Caco-2 (cell line): ENCODE results near the gene TMEM154. TPM values are rescaled to one million over a fixed set of nuclear protein-coding genes. Genes with fewer than 3 reads are reported as not detected.
A peak's percentile ranks its signal among the peaks of the same experiment; 100 is the strongest.

Experiments used
- BruUV-seq: library from RNA; stranded (reverse); fragments of 400-500 nt; replicated peaks from 2 replicates; lab custom pipeline; 2021; lab: Mats Ljungman, UMichigan
- CTCF ChIA-PET: fragments of 300-600 bp; sonication (Branson Sonifier 250); formaldehyde crosslinking; loops from one replicate; lab custom pipeline; 2022; ENCODE audit warnings: antibody characterized with exemption; lab: Charles Lee
- POLR2A ChIA-PET: fragments of 300-600 bp; sonication (Branson Sonifier 250); formaldehyde crosslinking; loops from one replicate; lab custom pipeline; 2022; ENCODE audit warnings: antibody characterized with exemption; lab: Charles Lee
- DNase-seq, 2 experiments: peaks; one replicate each; pipeline versions ENCODE4 v3.0.0 to v3.0.0-alpha.2; 2020 to 2022
- H3K27me3 ChIP-seq: replicated peaks from 2 replicates; pipeline ENCODE4 v1.6.0; 2011; ENCODE audit warnings: low read length; ENCODE audit not compliant: control insufficient read depth, insufficient read depth
- H3K36me3 ChIP-seq: 2 replicates; pipeline ENCODE4 v1.5.1; 2011; ENCODE audit warnings: low read length; ENCODE audit not compliant: control insufficient read depth, insufficient read depth
- H3K4me1 ChIP-seq: fragments of 250-450 bp; sonication (Bioruptor Pico); 2 replicates; pipeline ENCODE4 v1.5.1; 2020; ENCODE audit warnings: mild to moderate bottlenecking
- H3K4me3 ChIP-seq: 2 replicates; pipeline ENCODE4 v1.5.1; 2011; ENCODE audit warnings: low read depth, mild to moderate bottlenecking, control low read depth, low read length
- H3K9me3 ChIP-seq: fragments of 250-450 bp; sonication (Bioruptor Pico); 2 replicates; pipeline ENCODE4 v1.5.1; 2020; ENCODE audit warnings: mild to moderate bottlenecking, moderate library complexity
- H3K27ac Mint-ChIP-seq: one replicate; pipeline ENCODE4 v1.8.0; 2022; ENCODE audit warnings: mixed read lengths; ENCODE audit not compliant: unreplicated experiment
- H3K27me3 Mint-ChIP-seq: one replicate; pipeline ENCODE4 v1.8.0; 2022; ENCODE audit warnings: mixed read lengths; ENCODE audit not compliant: insufficient read depth, unreplicated experiment
- H3K36me3 Mint-ChIP-seq: one replicate; pipeline ENCODE4 v1.8.0; 2022; ENCODE audit warnings: mild to moderate bottlenecking, mixed read lengths; ENCODE audit not compliant: insufficient read depth, unreplicated experiment
- H3K4me1 Mint-ChIP-seq: one replicate; pipeline ENCODE4 v1.8.0; 2022; ENCODE audit warnings: low read depth, mixed read lengths; ENCODE audit not compliant: unreplicated experiment
- H3K4me3 Mint-ChIP-seq: one replicate; pipeline ENCODE4 v1.8.0; 2022; ENCODE audit warnings: mild to moderate bottlenecking, moderate library complexity, mixed read lengths; ENCODE audit not compliant: unreplicated experiment
- H3K9me3 Mint-ChIP-seq: one replicate; pipeline ENCODE4 v1.8.0; 2022; ENCODE audit warnings: mixed read lengths; ENCODE audit not compliant: unreplicated experiment
- intact Hi-C: fragments of 100-400 bp; cut with micrococcal nuclease; formaldehyde crosslinking; loops from one replicate; pipeline ENCODE4 v1.10.0; 2022; ENCODE audit not compliant: unreplicated experiment
- total RNA-seq: library from RNA; stranded (reverse); gene quantifications from 2 replicates; pipeline ENCODE4 v1.2.3, GENCODE V29; 2022
- TF ChIP-seq, protein P1 (sequence below), 2 experiments: fragments of 200-600 bp in 1 of 2; IDR thresholded peaks; 1 replicate in 1 of 2; 2 replicates in 1 of 2; pipeline versions ENCODE4 v1.5.1 to v1.8.0; 2011 to 2022; ENCODE audit warnings: antibody characterized with exemption in 1 of 2, control low read depth in 1 of 2, inconsistent platforms in 1 of 2, low read depth in 1 of 2, low read length in 1 of 2, mild to moderate bottlenecking in 1 of 2, moderate library complexity in 1 of 2; ENCODE audit not compliant: insufficient read depth in 1 of 2, severe bottlenecking in 1 of 2, unreplicated experiment in 1 of 2

The TMEM154 gene
- total RNA-seq, 1 experiment from 2014 or later, result 4.6 TPM

DNA sequence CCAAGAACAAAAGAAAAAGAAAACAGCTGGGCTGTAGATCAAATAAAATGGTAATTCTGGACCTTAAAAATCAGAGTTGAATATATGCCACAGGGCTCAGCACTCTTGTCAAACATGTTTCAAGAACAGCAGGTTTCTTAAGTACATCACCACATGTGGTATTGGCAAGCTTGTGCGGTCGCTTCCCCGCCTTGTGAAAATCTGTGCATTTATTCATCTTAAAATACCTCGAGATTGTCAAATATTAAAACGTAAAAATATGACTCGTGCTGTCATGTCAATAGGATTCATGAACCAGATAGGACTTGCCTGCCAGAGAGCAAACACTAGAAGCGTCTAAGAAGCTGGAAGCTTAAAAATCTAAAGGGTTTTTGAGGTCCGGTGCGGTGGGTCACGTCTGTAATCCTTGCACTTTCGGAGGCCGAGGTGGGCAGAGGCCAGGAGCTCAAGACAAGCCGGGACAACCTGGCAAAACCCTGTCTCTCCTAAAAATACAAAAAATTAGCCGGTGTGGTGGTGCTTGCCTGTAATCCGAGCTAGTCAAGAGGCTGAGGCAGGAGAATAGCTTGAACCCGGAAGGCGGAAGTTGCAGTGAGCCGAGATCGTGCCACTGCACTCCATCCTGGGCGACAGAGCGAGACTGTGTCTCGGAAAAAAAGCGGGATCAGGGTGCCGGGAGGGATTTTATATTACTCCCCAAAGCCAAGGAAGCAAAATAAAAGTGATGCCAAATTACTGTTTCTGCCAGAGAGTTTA is 40.2 kb upstream of the TMEM154 start:
- DNase-seq, result no peak
- TF ChIP-seq, protein P1, sequence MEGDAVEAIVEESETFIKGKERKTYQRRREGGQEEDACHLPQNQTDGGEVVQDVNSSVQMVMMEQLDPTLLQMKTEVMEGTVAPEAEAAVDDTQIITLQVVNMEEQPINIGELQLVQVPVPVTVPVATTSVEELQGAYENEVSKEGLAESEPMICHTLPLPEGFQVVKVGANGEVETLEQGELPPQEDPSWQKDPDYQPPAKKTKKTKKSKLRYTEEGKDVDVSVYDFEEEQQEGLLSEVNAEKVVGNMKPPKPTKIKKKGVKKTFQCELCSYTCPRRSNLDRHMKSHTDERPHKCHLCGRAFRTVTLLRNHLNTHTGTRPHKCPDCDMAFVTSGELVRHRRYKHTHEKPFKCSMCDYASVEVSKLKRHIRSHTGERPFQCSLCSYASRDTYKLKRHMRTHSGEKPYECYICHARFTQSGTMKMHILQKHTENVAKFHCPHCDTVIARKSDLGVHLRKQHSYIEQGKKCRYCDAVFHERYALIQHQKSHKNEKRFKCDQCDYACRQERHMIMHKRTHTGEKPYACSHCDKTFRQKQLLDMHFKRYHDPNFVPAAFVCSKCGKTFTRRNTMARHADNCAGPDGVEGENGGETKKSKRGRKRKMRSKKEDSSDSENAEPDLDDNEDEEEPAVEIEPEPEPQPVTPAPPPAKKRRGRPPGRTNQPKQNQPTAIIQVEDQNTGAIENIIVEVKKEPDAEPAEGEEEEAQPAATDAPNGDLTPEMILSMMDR (IDR thresholded peaks at IDR 0.05; ENCODE audit: insufficient read depth in 1 of 2, low read depth in 1 of 2, low read length in 1 of 2, severe bottlenecking in 1 of 2, unreplicated experiment in 1 of 2), result no peak
- Mint-ChIP-seq H3K27ac (peak overlapping the region; percentile 2), H3K4me1 (peaks cover 16% of the 10 kb centered on the region), H3K36me3 (no peaks in the 10 kb centered on the region), H3K27me3 (no peaks in the 10 kb centered on the region), H3K9me3 (peaks cover 6% of the 10 kb centered on the region), H3K4me3 (no peak overlapping the region)
- H3K27me3 ChIP-seq, result no peaks in the 10 kb centered on the region
- BruUV-seq, result no TSS peak
- no peaks in the 10 kb centered on the region for H3K36me3 ChIP-seq
- H3K4me1 ChIP-seq, result peaks cover 26% of the 10 kb centered on the region
- POLR2A ChIA-PET, result no interaction called here
- intact Hi-C loops, result no loop called here
- H3K9me3 ChIP-seq, result no peaks in the 10 kb centered on the region
- H3K4me3 ChIP-seq, result no peak overlapping the region
- CTCF ChIA-PET, result no interaction called here

DNA sequence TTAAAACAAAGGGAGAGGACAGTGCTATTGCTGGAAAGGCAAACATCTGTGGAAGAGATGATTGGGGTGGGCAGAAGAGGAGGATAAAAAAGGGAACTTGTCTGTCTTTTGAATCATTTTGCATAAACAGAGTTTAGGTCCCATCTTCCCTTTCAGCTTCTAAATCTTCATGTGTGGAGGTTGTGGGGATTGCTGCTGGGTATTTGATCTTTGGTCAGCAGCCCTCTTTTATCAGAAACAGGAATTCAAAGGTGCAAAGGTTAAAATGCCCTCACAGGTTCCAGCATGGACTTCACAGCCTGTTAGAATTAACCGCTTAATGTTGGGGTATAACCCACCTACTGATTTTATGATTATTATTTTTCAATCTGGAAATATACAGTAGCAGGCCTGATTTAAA is 39.5 kb upstream of the TMEM154 start:
- no peaks in the 10 kb centered on the region for H3K9me3 ChIP-seq
- BruUV-seq, result no TSS peak
- Mint-ChIP-seq H3K4me3 (peak overlapping the region; percentile 15), H3K4me1 (peaks cover 16% of the 10 kb centered on the region), H3K36me3 (no peaks in the 10 kb centered on the region), H3K9me3 (peaks cover 6% of the 10 kb centered on the region), H3K27me3 (no peaks in the 10 kb centered on the region), H3K27ac (peak overlapping the region; percentile 2)
- H3K27me3 ChIP-seq, result no peaks in the 10 kb centered on the region
- TF ChIP-seq, protein P1 (IDR thresholded peaks at IDR 0.05; ENCODE audit: insufficient read depth in 1 of 2, low read depth in 1 of 2, low read length in 1 of 2, severe bottlenecking in 1 of 2, unreplicated experiment in 1 of 2), result no peak
- H3K4me1 ChIP-seq, result peaks cover 26% of the 10 kb centered on the region
- intact Hi-C loops, result no loop called here
- H3K36me3 ChIP-seq, result no peaks in the 10 kb centered on the region
- no peak overlapping the region for H3K4me3 ChIP-seq
- POLR2A ChIA-PET, result no interaction called here
- no peak for DNase-seq
- CTCF ChIA-PET, result no interaction called here

DNA sequence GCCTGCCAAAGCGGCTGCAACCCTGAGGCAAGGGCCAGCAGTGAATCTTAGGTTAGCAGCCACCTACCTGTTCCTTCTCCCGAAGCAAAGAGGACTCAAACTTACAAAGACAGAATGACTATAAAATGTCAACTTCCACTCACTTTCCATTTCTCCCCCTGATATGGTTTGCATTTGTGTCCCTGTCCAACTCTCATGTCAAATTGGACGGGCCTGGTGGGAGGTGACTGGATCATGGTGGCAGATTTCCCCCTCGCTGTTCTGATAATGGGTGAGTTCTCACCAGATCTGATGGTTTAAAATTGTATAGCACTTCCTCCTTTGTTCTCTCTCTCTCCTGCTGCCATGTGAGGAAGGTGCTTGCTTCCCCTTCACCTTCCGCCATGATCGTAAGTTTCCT is 35.3 kb upstream of the TMEM154 start:
- ChIA-PET POLR2A (no interaction called here), CTCF (no interaction called here)
- H3K27me3 ChIP-seq, result no peaks in the 10 kb centered on the region
- Mint-ChIP-seq H3K9me3 (peaks cover 6% of the 10 kb centered on the region), H3K27ac (no peak overlapping the region), H3K4me3 (no peak overlapping the region), H3K36me3 (no peaks in the 10 kb centered on the region), H3K27me3 (no peaks in the 10 kb centered on the region), H3K4me1 (peaks cover 14% of the 10 kb centered on the region)
- H3K9me3 ChIP-seq, result no peaks in the 10 kb centered on the region
- no peaks in the 10 kb centered on the region for H3K36me3 ChIP-seq
- peaks cover 18% of the 10 kb centered on the region for H3K4me1 ChIP-seq
- no peak overlapping the region for H3K4me3 ChIP-seq
- DNase-seq, result no peak
- intact Hi-C loops, result no loop called here
- TF ChIP-seq, protein P1 (IDR thresholded peaks at IDR 0.05; ENCODE audit: insufficient read depth in 1 of 2, low read depth in 1 of 2, low read length in 1 of 2, severe bottlenecking in 1 of 2, unreplicated experiment in 1 of 2), result no peak
- no TSS peak for BruUV-seq
